Stimulated activated naive CD8-positive, alpha-beta T cell treated with anti-CD3 and anti-CD28 coated beads, Interleukin-15, Interleukin-2, amounts not matched to agents 100 ng/mL and 50 ng/mL, for 24 hours (primary cell): ENCODE measurements around the gene SSU72.
"Not testable (repeated sequence)": the region's sequence is repeated elsewhere in the genome, so short reads cannot be mapped to it uniquely, and the experiment has no call there.

Experiments used
- H3K27ac Mint-ChIP-seq: one replicate; pipeline ENCODE4 v1.8.0; 2021; ENCODE audit warnings: mild to moderate bottlenecking, mixed read lengths
- H3K27me3 Mint-ChIP-seq: one replicate; pipeline ENCODE4 v1.8.0; 2021; ENCODE audit warnings: mixed read lengths
- H3K36me3 Mint-ChIP-seq: one replicate; pipeline ENCODE4 v1.8.0; 2021; ENCODE audit warnings: low read depth, mixed read lengths
- H3K4me1 Mint-ChIP-seq: one replicate; pipeline ENCODE4 v1.8.0; 2021; ENCODE audit warnings: low read depth, mixed read lengths
- H3K4me3 Mint-ChIP-seq: one replicate; pipeline ENCODE4 v1.8.0; 2021; ENCODE audit warnings: mild to moderate bottlenecking, mixed read lengths
- H3K9me3 Mint-ChIP-seq: one replicate; pipeline ENCODE4 v1.8.0; 2021; ENCODE audit warnings: mixed read lengths

The SSU72 gene

DNA sequence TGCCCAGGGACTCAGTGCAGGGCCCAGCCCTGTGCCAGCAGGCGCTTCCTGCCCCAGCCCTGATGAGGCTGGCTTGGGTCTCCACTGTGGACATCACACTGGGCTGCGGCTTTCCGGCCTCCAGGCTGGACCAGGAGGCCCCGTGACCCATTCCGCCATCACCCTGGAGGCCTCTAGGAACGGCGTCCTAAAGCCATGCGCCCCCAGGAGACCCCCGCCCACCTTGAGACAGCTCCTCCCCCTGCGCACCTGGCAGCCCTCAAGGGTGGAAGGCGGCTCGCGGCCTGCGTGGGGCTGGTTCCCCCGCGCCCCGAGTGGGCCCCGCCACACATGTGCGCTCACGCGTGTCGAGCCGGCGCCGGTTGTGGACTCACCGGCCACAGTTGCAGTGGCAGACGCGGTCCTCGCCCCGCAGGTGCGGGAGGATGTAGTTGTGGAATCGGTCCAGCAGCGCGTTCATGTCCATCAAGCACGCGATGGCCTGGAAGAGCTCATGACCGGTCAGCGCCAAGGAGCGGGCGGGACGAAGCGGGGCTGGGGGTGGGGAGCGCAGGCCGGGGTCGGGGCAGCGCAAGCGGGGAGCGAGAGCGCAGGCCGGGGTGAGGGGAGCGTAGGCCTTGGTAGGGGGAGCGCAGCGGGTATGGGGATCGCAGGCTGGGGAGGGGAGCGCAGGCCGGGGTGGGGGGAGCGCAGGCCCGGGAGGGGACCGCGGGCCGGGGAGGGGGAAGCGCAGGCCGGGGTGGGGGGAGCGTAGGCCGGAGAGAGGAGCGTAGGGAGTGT is 35.2 kb downstream of the SSU72 start:
- peaks cover 8% of the 10 kb centered on the region for H3K36me3 Mint-ChIP-seq
- H3K9me3 Mint-ChIP-seq: no peaks in the 10 kb centered on the region
- H3K4me3 Mint-ChIP-seq: peak overlapping the region; percentile 39
- H3K27me3 Mint-ChIP-seq: no peaks in the 10 kb centered on the region
- peaks cover 5% of the 10 kb centered on the region for H3K4me1 Mint-ChIP-seq
- no peak overlapping the region for H3K27ac Mint-ChIP-seq

- Mint-ChIP-seq H3K4me3 (no peak overlapping the region), H3K9me3 (no peaks in the 10 kb centered on the region), H3K4me1 (peaks cover 5% of the 10 kb centered on the region), H3K36me3 (peaks cover 8% of the 10 kb centered on the region), H3K27me3 (no peaks in the 10 kb centered on the region), H3K27ac (no peak overlapping the region)
These were observed 35.7 kb downstream of the SSU72 start for GRCh38 chr1:1538989-1539309.

DNA sequence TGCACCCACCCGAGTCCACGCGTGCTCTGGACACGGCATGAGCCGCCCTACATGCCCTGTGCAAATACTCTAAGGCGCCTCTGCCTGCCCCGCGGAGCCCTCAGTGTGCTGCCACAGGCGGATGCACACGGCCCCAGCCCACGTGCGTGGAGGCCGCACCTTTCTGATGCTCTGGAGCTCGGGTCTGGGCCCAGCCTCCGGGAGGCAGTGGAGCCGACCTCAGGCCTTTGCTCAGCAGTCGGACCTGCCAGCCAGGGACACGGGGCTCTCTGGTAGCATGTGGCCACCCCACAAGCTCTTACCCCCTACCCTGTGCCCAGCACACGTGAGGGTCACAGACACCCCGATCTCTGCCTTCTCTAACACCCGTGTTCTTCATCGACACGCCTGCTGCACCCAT is 36.3 kb downstream of the SSU72 start:
- H3K4me1 Mint-ChIP-seq: peaks cover 5% of the 10 kb centered on the region
- peaks cover 8% of the 10 kb centered on the region for H3K36me3 Mint-ChIP-seq
- no peak overlapping the region for H3K27ac Mint-ChIP-seq
- no peak overlapping the region for H3K4me3 Mint-ChIP-seq
- H3K9me3 Mint-ChIP-seq: no peaks in the 10 kb centered on the region
- no peaks in the 10 kb centered on the region for H3K27me3 Mint-ChIP-seq

- Mint-ChIP-seq H3K27me3 (no peaks in the 10 kb centered on the region), H3K4me1 (peaks cover 5% of the 10 kb centered on the region), H3K27ac (no peak overlapping the region), H3K9me3 (no peaks in the 10 kb centered on the region), H3K36me3 (peaks cover 8% of the 10 kb centered on the region), H3K4me3 (no peak overlapping the region)
These were observed 36.9 kb downstream of the SSU72 start for GRCh38 chr1:1537626-1538250.

- no peak overlapping the region for H3K27ac Mint-ChIP-seq
- no peaks in the 10 kb centered on the region for H3K27me3 Mint-ChIP-seq
- peaks cover 5% of the 10 kb centered on the region for H3K4me1 Mint-ChIP-seq
- H3K36me3 Mint-ChIP-seq: peaks cover 10% of the 10 kb centered on the region
- H3K9me3 Mint-ChIP-seq: peaks cover under 1% of the 10 kb centered on the region
- H3K4me3 Mint-ChIP-seq: no peak overlapping the region
These were observed 37.6 kb downstream of the SSU72 start for GRCh38 chr1:1536938-1537546.

GRCh38 chr1:1536019-1536937 is 38.4 kb downstream of the SSU72 start:
- no peaks in the 10 kb centered on the region for H3K27me3 Mint-ChIP-seq
- no peak overlapping the region for H3K4me3 Mint-ChIP-seq
- H3K36me3 Mint-ChIP-seq: peaks cover 8% of the 10 kb centered on the region
- no peaks in the 10 kb centered on the region for H3K4me1 Mint-ChIP-seq
- H3K27ac Mint-ChIP-seq: no peak overlapping the region
- H3K9me3 Mint-ChIP-seq: peaks cover 4% of the 10 kb centered on the region

DNA sequence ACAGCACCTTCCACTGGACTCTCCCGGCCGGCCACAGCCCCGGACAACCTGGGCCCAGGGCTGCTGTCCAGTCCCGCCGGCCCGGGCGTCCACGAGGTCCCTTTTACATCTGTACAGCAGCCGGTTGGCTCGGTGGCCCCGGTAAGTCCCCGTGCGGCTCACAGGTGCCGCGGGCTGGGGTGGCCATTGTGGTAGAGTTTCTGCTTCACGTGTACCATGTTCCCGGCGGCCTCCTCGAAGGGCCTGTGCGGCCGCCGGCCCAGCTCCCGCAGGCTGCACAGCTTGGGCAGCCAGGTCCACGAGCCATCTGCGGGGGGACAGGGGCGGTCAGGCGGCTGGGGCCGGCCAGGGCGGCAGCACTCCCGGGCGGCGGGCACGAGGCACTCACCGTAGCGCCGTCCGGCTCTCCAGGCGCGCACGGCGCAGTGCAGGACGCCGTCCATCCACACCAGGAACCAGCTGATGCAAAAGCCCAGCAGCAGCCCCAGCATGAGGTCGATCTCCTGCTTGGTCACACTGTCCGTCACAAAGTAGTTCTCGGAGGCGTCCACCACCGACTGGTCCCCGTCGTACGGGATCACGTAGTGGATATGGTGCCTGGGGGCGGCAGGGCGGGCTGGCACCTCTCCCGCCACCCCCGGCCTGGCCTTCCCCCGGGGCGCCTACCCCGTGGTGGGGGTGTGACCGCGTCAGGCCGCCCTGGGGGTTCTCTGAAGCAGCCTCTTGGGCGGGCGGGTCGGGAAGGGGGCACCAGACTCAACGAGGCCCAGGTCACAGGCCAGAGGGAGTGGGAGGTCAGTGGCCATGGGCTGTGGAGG is 39.3 kb downstream of the SSU72 start:
- no peaks in the 10 kb centered on the region for H3K4me1 Mint-ChIP-seq

GRCh38 chr1:1534401-1535154 is 40.1 kb downstream of the SSU72 start:
- H3K27me3 Mint-ChIP-seq: no peaks in the 10 kb centered on the region
- peaks cover 4% of the 10 kb centered on the region for H3K9me3 Mint-ChIP-seq
- peaks cover 21% of the 10 kb centered on the region for H3K36me3 Mint-ChIP-seq
- H3K4me1 Mint-ChIP-seq: no peaks in the 10 kb centered on the region
- H3K27ac Mint-ChIP-seq: no peak overlapping the region
- no peak overlapping the region for H3K4me3 Mint-ChIP-seq

More for the DNA sequence above, 39.3 kb downstream of the SSU72 start:
- no peak overlapping the region for H3K27ac Mint-ChIP-seq
- peaks cover 4% of the 10 kb centered on the region for H3K9me3 Mint-ChIP-seq
- H3K4me3 Mint-ChIP-seq: no peak overlapping the region
- H3K27me3 Mint-ChIP-seq: no peaks in the 10 kb centered on the region
- peaks cover 13% of the 10 kb centered on the region for H3K36me3 Mint-ChIP-seq

DNA sequence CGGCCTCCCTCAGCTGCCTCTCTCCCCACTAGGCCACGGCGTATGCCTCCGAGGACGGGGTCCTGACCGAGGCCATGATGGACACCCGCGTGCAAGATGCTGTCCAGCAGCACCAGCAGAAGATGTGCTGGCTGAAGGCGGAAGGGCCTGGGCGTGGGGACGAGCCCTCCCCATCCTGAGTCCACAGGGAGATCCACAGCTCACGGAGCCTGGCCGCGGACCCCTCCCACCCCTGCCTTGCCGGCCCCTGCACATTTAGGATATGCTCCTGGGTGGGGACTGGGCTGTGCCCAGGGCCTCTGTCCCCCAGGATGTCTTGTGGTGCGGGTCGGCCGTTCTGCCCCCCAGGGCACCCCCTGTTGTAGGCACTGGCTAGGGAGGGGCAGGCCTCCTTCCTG is 40.8 kb downstream of the SSU72 start:
- H3K36me3 Mint-ChIP-seq: peaks cover 21% of the 10 kb centered on the region
- H3K9me3 Mint-ChIP-seq, H3K27me3 Mint-ChIP-seq, H3K4me1 Mint-ChIP-seq, H3K4me3 Mint-ChIP-seq, H3K27ac Mint-ChIP-seq: not testable (repeated sequence)

DNA sequence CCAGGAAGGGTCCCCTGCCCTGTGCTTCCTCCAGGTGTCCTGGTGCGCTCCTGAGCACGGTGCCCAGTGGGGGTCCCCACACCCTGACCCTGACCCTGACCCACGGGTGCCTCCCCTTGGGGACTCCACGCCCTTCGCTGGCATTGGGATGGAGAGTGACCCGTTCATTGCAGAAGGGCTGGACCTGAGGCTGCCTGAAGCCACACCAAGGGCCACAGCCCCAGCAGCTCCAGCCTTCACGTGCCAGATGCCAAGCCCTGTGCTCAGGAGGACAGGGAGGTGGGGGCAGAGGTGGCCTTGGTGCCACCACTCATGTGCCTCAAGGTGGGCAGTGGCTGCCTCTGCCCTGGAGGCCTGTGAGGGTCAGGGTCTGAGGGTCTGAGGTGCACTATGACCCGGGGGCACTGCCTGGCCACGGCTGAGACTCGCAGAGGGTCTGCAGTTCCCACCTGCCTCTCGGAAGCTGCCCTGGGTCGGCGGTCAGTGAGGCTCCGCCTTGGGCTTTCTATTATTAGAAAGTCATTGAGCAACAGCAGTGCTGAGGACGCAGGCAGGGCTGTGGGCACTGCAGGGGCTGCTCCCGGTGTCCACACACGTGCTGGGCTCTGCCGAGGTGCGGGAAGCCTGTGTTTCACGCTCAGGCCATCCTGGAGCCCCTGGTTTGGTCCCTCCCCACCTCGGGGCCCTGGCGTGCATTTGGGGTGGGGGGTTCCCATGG is 41.3 kb downstream of the SSU72 start:
- H3K4me1 Mint-ChIP-seq, H3K4me3 Mint-ChIP-seq, H3K9me3 Mint-ChIP-seq, H3K27ac Mint-ChIP-seq, H3K27me3 Mint-ChIP-seq: not testable (repeated sequence)
- peaks cover 21% of the 10 kb centered on the region for H3K36me3 Mint-ChIP-seq

- Mint-ChIP-seq H3K9me3 (peaks cover 4% of the 10 kb centered on the region), H3K4me1 (no peaks in the 10 kb centered on the region), H3K4me3 (no peak overlapping the region), H3K27me3 (no peaks in the 10 kb centered on the region), H3K27ac (no peak overlapping the region), H3K36me3 (peaks cover 30% of the 10 kb centered on the region)
These were observed 42.7 kb downstream of the SSU72 start for GRCh38 chr1:1531947-1532346.

- Mint-ChIP-seq H3K4me1 (no peaks in the 10 kb centered on the region), H3K27me3 (no peaks in the 10 kb centered on the region), H3K9me3 (peaks cover 4% of the 10 kb centered on the region), H3K27ac (no peak overlapping the region), H3K36me3 (peaks cover 30% of the 10 kb centered on the region), H3K4me3 (no peak overlapping the region)
These were observed 44.7 kb downstream of the SSU72 start for GRCh38 chr1:1529936-1530335.

- H3K9me3 Mint-ChIP-seq: peaks cover 4% of the 10 kb centered on the region
- peaks cover 30% of the 10 kb centered on the region for H3K36me3 Mint-ChIP-seq
- H3K4me3 Mint-ChIP-seq: no peak overlapping the region
- no peaks in the 10 kb centered on the region for H3K27me3 Mint-ChIP-seq
- H3K4me1 Mint-ChIP-seq: no peaks in the 10 kb centered on the region
- no peak overlapping the region for H3K27ac Mint-ChIP-seq
These were observed 45.3 kb downstream of the SSU72 start for GRCh38 chr1:1529321-1529720.
